Neural crest cell (in vitro differentiated cells): ENCODE data around the gene TTLL10. TPM values are rescaled to one million over a fixed set of nuclear protein-coding genes. Genes with fewer than 3 reads are reported as not detected.

Experiments used
- DNase-seq: peaks from one replicate; pipeline ENCODE4 v3.0.0; 2021; ENCODE audit warnings: low read depth, mixed read lengths, low spot score
- H3K27ac Mint-ChIP-seq: one replicate; pipeline ENCODE4 v1.8.0; 2021; ENCODE audit warnings: mild to moderate bottlenecking, mixed read lengths; ENCODE audit not compliant: unreplicated experiment
- H3K27me3 Mint-ChIP-seq: 2 replicates; pipeline ENCODE4 v1.8.0; 2021; ENCODE audit warnings: low read depth, mild to moderate bottlenecking, mixed read lengths
- H3K36me3 Mint-ChIP-seq: 2 replicates; pipeline ENCODE4 v1.8.0; 2021; ENCODE audit warnings: low read depth, mild to moderate bottlenecking, mixed read lengths
- H3K4me1 Mint-ChIP-seq: 2 replicates; pipeline ENCODE4 v1.8.0; 2021; ENCODE audit warnings: mixed read lengths
- H3K4me3 Mint-ChIP-seq: one replicate; pipeline ENCODE4 v1.8.0; 2021; ENCODE audit warnings: mild to moderate bottlenecking, mixed read lengths
- H3K9me3 Mint-ChIP-seq: 2 replicates; pipeline ENCODE4 v1.8.0; 2021; ENCODE audit warnings: mixed read lengths
- CTCF ChIP-seq: fragments of 200-600 bp; sonication (generic); conservative IDR thresholded peaks from 2 replicates; pipeline ENCODE4 v1.5.0; 2021; ENCODE audit warnings: antibody characterized with exemption, mild to moderate bottlenecking
- total RNA-seq: library from RNA; stranded (reverse); gene quantifications from 2 replicates; pipeline ENCODE4 v1.2.1, GENCODE V29; 2021

TTLL10 gene
- total RNA-seq, 1 donor from 2014 or later: not detected

GRCh38 chr1:1202831-1203560 lies 29.3 kb downstream of the TTLL10 start:
- Mint-ChIP-seq H3K4me3 (no peak overlapping the region), H3K27me3 (peaks cover 17% of the 10 kb centered on the region), H3K36me3 (no peaks in the 10 kb centered on the region), H3K9me3 (no peaks in the 10 kb centered on the region), H3K4me1 (peaks cover 2% of the 10 kb centered on the region), H3K27ac (no peak overlapping the region)
- DNase-seq: no peak
- no peak for TF ChIP-seq CTCF

- H3K27ac Mint-ChIP-seq: no peak overlapping the region
- TF ChIP-seq CTCF: no peak
- no peaks in the 10 kb centered on the region for H3K9me3 Mint-ChIP-seq
- no peak overlapping the region for H3K4me3 Mint-ChIP-seq
- H3K27me3 Mint-ChIP-seq: peaks cover 17% of the 10 kb centered on the region
- no peak for DNase-seq
- no peaks in the 10 kb centered on the region for H3K36me3 Mint-ChIP-seq
- peaks cover 7% of the 10 kb centered on the region for H3K4me1 Mint-ChIP-seq
Observed at GRCh38 chr1:1203561-1204424, 30.1 kb downstream of the TTLL10 start.

- no peak for TF ChIP-seq CTCF
- H3K27me3 Mint-ChIP-seq: peaks cover 17% of the 10 kb centered on the region
- DNase-seq: no peak
- H3K36me3 Mint-ChIP-seq: no peaks in the 10 kb centered on the region
- H3K27ac Mint-ChIP-seq: no peak overlapping the region
- no peaks in the 10 kb centered on the region for H3K9me3 Mint-ChIP-seq
- no peak overlapping the region for H3K4me3 Mint-ChIP-seq
- peaks cover 7% of the 10 kb centered on the region for H3K4me1 Mint-ChIP-seq
Observed at GRCh38 chr1:1204425-1204920, 30.8 kb downstream of the TTLL10 start.

GRCh38 chr1:1204998-1205768 lies 31.5 kb downstream of the TTLL10 start:
- Mint-ChIP-seq H3K27ac (no peak overlapping the region), H3K36me3 (no peaks in the 10 kb centered on the region), H3K4me1 (peaks cover 7% of the 10 kb centered on the region), H3K9me3 (no peaks in the 10 kb centered on the region), H3K4me3 (no peak overlapping the region), H3K27me3 (peaks cover 17% of the 10 kb centered on the region)
- no peak for TF ChIP-seq CTCF
- no peak for DNase-seq

- Mint-ChIP-seq H3K36me3 (no peaks in the 10 kb centered on the region), H3K4me3 (no peak overlapping the region), H3K27me3 (peaks cover 13% of the 10 kb centered on the region), H3K4me1 (peaks cover 7% of the 10 kb centered on the region), H3K9me3 (no peaks in the 10 kb centered on the region), H3K27ac (no peak overlapping the region)
- DNase-seq: no peak
- no peak for TF ChIP-seq CTCF
Observed at GRCh38 chr1:1205769-1206375, 32.2 kb downstream of the TTLL10 start.
